ENCODE data around the gene MIP.
"Not testable (repeated sequence)": the region's sequence is repeated elsewhere in the genome, so short reads cannot be mapped to it uniquely, and the experiment has no call there.

- TF ChIP-seq, protein P1, sequence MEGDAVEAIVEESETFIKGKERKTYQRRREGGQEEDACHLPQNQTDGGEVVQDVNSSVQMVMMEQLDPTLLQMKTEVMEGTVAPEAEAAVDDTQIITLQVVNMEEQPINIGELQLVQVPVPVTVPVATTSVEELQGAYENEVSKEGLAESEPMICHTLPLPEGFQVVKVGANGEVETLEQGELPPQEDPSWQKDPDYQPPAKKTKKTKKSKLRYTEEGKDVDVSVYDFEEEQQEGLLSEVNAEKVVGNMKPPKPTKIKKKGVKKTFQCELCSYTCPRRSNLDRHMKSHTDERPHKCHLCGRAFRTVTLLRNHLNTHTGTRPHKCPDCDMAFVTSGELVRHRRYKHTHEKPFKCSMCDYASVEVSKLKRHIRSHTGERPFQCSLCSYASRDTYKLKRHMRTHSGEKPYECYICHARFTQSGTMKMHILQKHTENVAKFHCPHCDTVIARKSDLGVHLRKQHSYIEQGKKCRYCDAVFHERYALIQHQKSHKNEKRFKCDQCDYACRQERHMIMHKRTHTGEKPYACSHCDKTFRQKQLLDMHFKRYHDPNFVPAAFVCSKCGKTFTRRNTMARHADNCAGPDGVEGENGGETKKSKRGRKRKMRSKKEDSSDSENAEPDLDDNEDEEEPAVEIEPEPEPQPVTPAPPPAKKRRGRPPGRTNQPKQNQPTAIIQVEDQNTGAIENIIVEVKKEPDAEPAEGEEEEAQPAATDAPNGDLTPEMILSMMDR (IDR thresholded peaks at IDR 0.05), result not testable (repeated sequence)
- not testable (repeated sequence) for TF ChIP-seq POLR2A (IDR thresholded peaks at IDR 0.05)
Observed at GRCh38 chr12:56401612-56402011, 52.8 kb downstream of the MIP start.

All from gastroesophageal sphincter (tissue), 3 donors.